Sigmoid colon (tissue), 7 donors: ENCODE results near the gene SMARCAL1. TPM values are rescaled to one million over a fixed set of nuclear protein-coding genes. Genes with fewer than 3 reads are reported as not detected.

Source experiments
- DNase-seq: peaks from one replicate; pipeline ENCODE4 v3.0.0-alpha.2; 2019
- H3K27ac ChIP-seq, 4 donors: fragments of 200-600 bp; sonication (generic); one replicate each; pipeline ENCODE4 v1.5.1; 2016 to 2019; ENCODE audit warnings: mild to moderate bottlenecking in 1 of 4
- H3K27me3 ChIP-seq, 3 donors: fragments of 200-600 bp; sonication (generic); one replicate each; pipeline ENCODE4 v1.5.1; 2019; ENCODE audit warnings: mild to moderate bottlenecking in 1 of 3
- H3K36me3 ChIP-seq, 4 donors: fragments of 200-600 bp; sonication (generic); one replicate each; pipeline ENCODE4 v1.5.1; 2016 to 2019
- H3K4me1 ChIP-seq, 4 donors: fragments of 200-600 bp; sonication (generic); one replicate each; pipeline ENCODE4 v1.5.1; 2017 to 2019
- H3K4me3 ChIP-seq, 4 donors: fragments of 200-600 bp; sonication (generic); one replicate each; pipeline ENCODE4 v1.5.1; 2017 to 2019; ENCODE audit warnings: mild to moderate bottlenecking in 2 of 4, moderate library complexity in 1 of 4
- H3K9me3 ChIP-seq, 4 donors: fragments of 200-600 bp in 3 of 4; sonication (generic) in 3 of 4; one replicate each; pipeline versions ENCODE4 v1.5.1 to v1.6.1; 2013 to 2019
- CTCF ChIP-seq, 4 experiments: fragments of 450-650 bp in 3 of 4; fragments of 200-600 bp in 1 of 4; IDR thresholded peaks; one replicate each; pipeline ENCODE4 v1.5.1; 2016 to 2019; ENCODE audit warnings: antibody characterized with exemption in 4 of 4, mild to moderate bottlenecking in 3 of 4, moderate library complexity in 2 of 4
- EP300 ChIP-seq, 4 donors: sonication (generic); formaldehyde crosslinking; IDR thresholded peaks; one replicate each; pipeline ENCODE4 v1.6.1; 2017; ENCODE audit warnings: antibody characterized with exemption in 4 of 4
- POLR2A ChIP-seq, 2 donors: fragments of 450-650 bp; IDR thresholded peaks; one replicate each; pipeline ENCODE4 v1.6.1; 2016; ENCODE audit warnings: antibody characterized with exemption in 2 of 2, mild to moderate bottlenecking in 2 of 2, moderate library complexity in 2 of 2
- POLR2AphosphoS5 ChIP-seq, 4 donors: sonication (generic); formaldehyde crosslinking; IDR thresholded peaks; one replicate each; pipeline ENCODE4 v1.6.1; 2017; ENCODE audit warnings: antibody characterized with exemption in 4 of 4
- WGBS, 2 donors: extraction: QIAGEN DNeasy Blood & Tissue Kit; methylation state at CpG; one replicate each; pipeline ENCODE4 v1.1.7; 2013; 5-methylcytosine and 5-hydroxymethylcytosine counted together
- intact Hi-C: fragments of 100-400 bp; cut with DNase I; formaldehyde crosslinking; loops from one replicate; pipeline ENCODE4 v1.15.1; 2023
- polyA plus RNA-seq, 3 donors: library from polyadenylated mRNA; stranded (reverse); fragments of 200-250 nt; gene quantifications; one replicate each; pipeline ENCODE4 v1.2.3, GENCODE V29; 2013
- total RNA-seq, 4 donors: library from RNA; depleted of rRNA; stranded (reverse); fragments of >200 nt; gene quantifications; one replicate each; pipeline ENCODE4 v1.1.0, GENCODE V29; 2016
- donor health status: healthy with polysubstance abuse.
- donor health status: Bipolar disorder and iron deficiency.
- donor health status: healthy.

SMARCAL1 gene
- total and polyA plus RNA-seq, 7 donors = 7.5 to 21.3 (median 12.3) TPM

- DNase-seq = no peak
- Histone ChIP-seq H3K27ac (no peak overlapping the region), H3K27me3 (no peaks in the 10 kb centered on the region), H3K4me3 (no peak overlapping the region), H3K36me3 (peaks cover 0 to 60% (median 16%) of the 10 kb centered on the region in 4 donors), H3K4me1 (peaks cover 0 to 11% (median 9%) of the 10 kb centered on the region in 4 donors), H3K9me3 (no peaks in the 10 kb centered on the region)
- intact Hi-C loops = no loop called here
- WGBS, 2 donors = 89 to 91% methylated on average over 3 of the region's 3 CpGs
- no peak for TF ChIP-seq CTCF (IDR thresholded peaks at IDR 0.05)
- no peak for TF ChIP-seq POLR2A (IDR thresholded peaks at IDR 0.05)
- TF ChIP-seq EP300 (IDR thresholded peaks at IDR 0.05) = no peak
- TF ChIP-seq POLR2AphosphoS5 (IDR thresholded peaks at IDR 0.05) = no peak
Measured at GRCh38 chr2:216415541-216415940, 3.3 kb downstream of the SMARCAL1 start.

- WGBS, 2 donors = 92 to 94% methylated on average over 6 of the region's 6 CpGs
- TF ChIP-seq EP300 (IDR thresholded peaks at IDR 0.05) (no peak), POLR2AphosphoS5 (IDR thresholded peaks at IDR 0.05) (no peak), POLR2A (IDR thresholded peaks at IDR 0.05) (no peak), CTCF (IDR thresholded peaks at IDR 0.05) (no peak)
- intact Hi-C loops = no loop called here
- no peak for DNase-seq
- no peaks in the 10 kb centered on the region for H3K9me3 ChIP-seq
- H3K4me3 ChIP-seq = no peak overlapping the region
- H3K27ac ChIP-seq = no peak overlapping the region
- no peaks in the 10 kb centered on the region for H3K27me3 ChIP-seq
- peaks cover 0 to 72% (median 28%) of the 10 kb centered on the region in 4 donors for H3K36me3 ChIP-seq
- H3K4me1 ChIP-seq = peaks cover 0 to 11% (median 8%) of the 10 kb centered on the region in 4 donors
Measured at GRCh38 chr2:216416571-216417307, 4.5 kb downstream of the SMARCAL1 start.

- 84 to 93% methylated on average over 1 of the region's 1 CpG for WGBS, 2 donors
- Histone ChIP-seq H3K36me3 (peaks cover 6 to 95% (median 48%) of the 10 kb centered on the region in 4 donors), H3K4me3 (no peak overlapping the region), H3K27me3 (no peaks in the 10 kb centered on the region), H3K27ac (no peak overlapping the region), H3K9me3 (no peaks in the 10 kb centered on the region), H3K4me1 (no peaks in the 10 kb centered on the region)
- no peak for TF ChIP-seq EP300 (IDR thresholded peaks at IDR 0.05)
- no peak for TF ChIP-seq POLR2A (IDR thresholded peaks at IDR 0.05)
- TF ChIP-seq POLR2AphosphoS5 (IDR thresholded peaks at IDR 0.05) = no peak
- no peak for TF ChIP-seq CTCF (IDR thresholded peaks at IDR 0.05)
- intact Hi-C loops = no loop called here
- DNase-seq = no peak
Measured at GRCh38 chr2:216418981-216419380, 6.7 kb downstream of the SMARCAL1 start.

- Histone ChIP-seq H3K36me3 (peaks cover 17 to 97% (median 56%) of the 10 kb centered on the region in 4 donors), H3K27me3 (no peaks in the 10 kb centered on the region), H3K4me1 (no peaks in the 10 kb centered on the region), H3K9me3 (no peaks in the 10 kb centered on the region), H3K27ac (no peak overlapping the region), H3K4me3 (no peak overlapping the region)
- 89 to 92% methylated on average over 9 of the region's 9 CpGs for WGBS, 2 donors
- intact Hi-C loops = no loop called here
- TF ChIP-seq POLR2AphosphoS5 (IDR thresholded peaks at IDR 0.05) (no peak), EP300 (IDR thresholded peaks at IDR 0.05) (no peak), CTCF (IDR thresholded peaks at IDR 0.05) (no peak), POLR2A (IDR thresholded peaks at IDR 0.05) (no peak)
- DNase-seq = no peak
Measured at GRCh38 chr2:216420367-216421101, 8.2 kb downstream of the SMARCAL1 start.
